ENCODE measurements around the gene GPATCH11. TPM values are rescaled to one million over a fixed set of nuclear protein-coding genes. Genes with fewer than 3 reads are reported as not detected.

Gene GPATCH11
- polyA plus RNA-seq, 2 of the 4 experiments (the other 2 are of a cell fraction) = 9.0 to 10.4 TPM

DNA sequence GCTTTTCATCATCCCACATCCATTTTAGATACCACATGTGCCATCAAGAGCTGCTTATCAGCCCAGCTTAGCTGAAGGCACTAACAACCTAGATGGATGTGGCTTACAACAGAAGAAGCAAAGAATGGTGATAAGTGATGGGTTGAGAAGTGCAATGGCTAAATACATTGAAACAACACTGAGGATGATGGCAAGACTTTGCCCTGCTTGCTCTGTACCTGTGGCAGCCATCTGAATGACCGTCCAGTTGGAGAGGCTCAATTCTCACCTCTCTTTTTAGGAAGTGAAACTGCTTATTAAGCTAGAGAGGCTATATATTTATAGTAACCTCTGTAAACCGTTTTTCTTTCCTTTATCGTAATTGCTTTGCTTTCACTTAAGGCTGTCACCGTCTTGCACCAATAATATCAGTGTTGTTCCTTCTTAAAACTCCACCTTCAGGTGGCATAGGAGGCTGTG is 5.7 kb downstream of the GPATCH11 start:
- FAIRE-seq (no peak), DNase-seq (ENCODE audit: low read depth in 1 of 2, low spot score in 1 of 2) (no peak), ATAC-seq (no peak)
- TF ChIP-seq EP300 (IDR thresholded peaks at IDR 0.05) (no peak), KDM5A (IDR thresholded peaks at IDR 0.05) (no peak), CEBPB (IDR thresholded peaks at IDR 0.05) (no peak), SREBF2 (IDR thresholded peaks at IDR 0.05) (no peak), RCOR1 (IDR thresholded peaks at IDR 0.05; ENCODE audit: low read depth, low read length) (no peak), NFE2L2 (conservative IDR thresholded peaks at IDR 0.05; ENCODE audit: low read length) (no peak), HMGXB4 (CRISPR knock-in tag; IDR thresholded peaks at IDR 0.05; ENCODE audit: borderline replicate concordance) (no peak), HES2 (IDR thresholded peaks at IDR 0.05) (no peak), FOXS1 (CRISPR knock-in tag; IDR thresholded peaks at IDR 0.05) (no peak), NPAS2 (CRISPR knock-in tag; IDR thresholded peaks at IDR 0.05; ENCODE audit: borderline replicate concordance) (no peak), CHD2 (IDR thresholded peaks at IDR 0.05; ENCODE audit: low read length, partially characterized antibody) (no peak), PBX3 (IDR thresholded peaks at IDR 0.05) (no peak)
- TF ChIP-seq, protein P1, sequence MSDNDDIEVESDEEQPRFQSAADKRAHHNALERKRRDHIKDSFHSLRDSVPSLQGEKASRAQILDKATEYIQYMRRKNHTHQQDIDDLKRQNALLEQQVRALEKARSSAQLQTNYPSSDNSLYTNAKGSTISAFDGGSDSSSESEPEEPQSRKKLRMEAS (IDR thresholded peaks at IDR 0.05) = no peak
- Histone ChIP-seq H3K27ac (no peak overlapping the region), H3K4me3 (no peak overlapping the region), H3K4me2 (no peak overlapping the region), H3K4me1 (peaks cover 8% of the 10 kb centered on the region; the same call in 2 of the 3 replicates), H3K9me3 (no peaks in the 10 kb centered on the region)
- WGBS (ENCODE audit: missing lambda C conversion rate) = 81% methylated on average over 4 of the region's 4 CpGs
- POLR2A ChIA-PET = no interaction called here
- CTCF ChIA-PET = no interaction called here

DNA sequence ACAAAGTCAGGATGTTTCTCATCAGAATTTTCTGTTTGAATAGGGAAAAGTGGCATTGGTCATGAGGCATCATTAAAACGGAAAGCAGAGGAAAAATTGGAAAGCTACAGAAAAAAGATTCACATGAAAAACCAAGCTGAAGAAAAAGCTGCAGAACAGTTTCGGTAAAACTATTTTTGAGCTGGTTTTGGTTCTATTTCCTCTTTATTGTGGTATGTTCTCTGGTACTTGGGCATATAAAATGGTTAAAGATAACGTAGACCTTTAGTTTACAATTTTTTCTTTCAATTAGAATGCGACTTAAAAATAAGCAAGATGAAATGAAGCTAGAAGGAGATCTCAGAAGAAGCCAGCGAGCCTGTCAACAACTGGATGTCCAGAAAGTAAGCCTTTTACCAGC is 7.6 kb downstream of the GPATCH11 start:
- no peak overlapping the region for H3K27ac ChIP-seq
- H3K4me3 ChIP-seq = no peak overlapping the region
- H3K4me1 ChIP-seq = no peaks in the 10 kb centered on the region
- TF ChIP-seq HOXA7 (CRISPR knock-in tag; IDR thresholded peaks at IDR 0.05) (no peak), HOXB13 (CRISPR knock-in tag; IDR thresholded peaks at IDR 0.05; ENCODE audit: low read depth) (no peak), NR3C1 (IDR thresholded peaks at IDR 0.05) (no peak), HOXB5 (CRISPR knock-in tag; IDR thresholded peaks at IDR 0.05) (no peak), ZNF302 (CRISPR knock-in tag; IDR thresholded peaks at IDR 0.05) (no peak), RCOR1 (IDR thresholded peaks at IDR 0.05; ENCODE audit: low read depth, low read length) (no peak), ZFP36 (IDR thresholded peaks at IDR 0.05; ENCODE audit: borderline replicate concordance, partially characterized antibody) (no peak), NPAS2 (CRISPR knock-in tag; IDR thresholded peaks at IDR 0.05; ENCODE audit: borderline replicate concordance) (no peak), RAD21 (conservative IDR thresholded peaks at IDR 0.05 in 1 of 2, IDR thresholded peaks at IDR 0.05 in 1 of 2) (no peak), SREBF2 (IDR thresholded peaks at IDR 0.05) (no peak), EHF (CRISPR knock-in tag; IDR thresholded peaks at IDR 0.05) (no peak), MAFK (IDR thresholded peaks at IDR 0.05; ENCODE audit: partially characterized antibody) (no peak), TP53 (CRISPR knock-in tag; IDR thresholded peaks at IDR 0.05) (no peak)
- TF ChIP-seq, protein P2, sequence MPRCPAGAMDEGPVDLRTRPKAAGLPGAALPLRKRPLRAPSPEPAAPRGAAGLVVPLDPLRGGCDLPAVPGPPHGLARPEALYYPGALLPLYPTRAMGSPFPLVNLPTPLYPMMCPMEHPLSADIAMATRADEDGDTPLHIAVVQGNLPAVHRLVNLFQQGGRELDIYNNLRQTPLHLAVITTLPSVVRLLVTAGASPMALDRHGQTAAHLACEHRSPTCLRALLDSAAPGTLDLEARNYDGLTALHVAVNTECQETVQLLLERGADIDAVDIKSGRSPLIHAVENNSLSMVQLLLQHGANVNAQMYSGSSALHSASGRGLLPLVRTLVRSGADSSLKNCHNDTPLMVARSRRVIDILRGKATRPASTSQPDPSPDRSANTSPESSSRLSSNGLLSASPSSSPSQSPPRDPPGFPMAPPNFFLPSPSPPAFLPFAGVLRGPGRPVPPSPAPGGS (IDR thresholded peaks at IDR 0.05) = no peak
- TF ChIP-seq, protein P3, sequence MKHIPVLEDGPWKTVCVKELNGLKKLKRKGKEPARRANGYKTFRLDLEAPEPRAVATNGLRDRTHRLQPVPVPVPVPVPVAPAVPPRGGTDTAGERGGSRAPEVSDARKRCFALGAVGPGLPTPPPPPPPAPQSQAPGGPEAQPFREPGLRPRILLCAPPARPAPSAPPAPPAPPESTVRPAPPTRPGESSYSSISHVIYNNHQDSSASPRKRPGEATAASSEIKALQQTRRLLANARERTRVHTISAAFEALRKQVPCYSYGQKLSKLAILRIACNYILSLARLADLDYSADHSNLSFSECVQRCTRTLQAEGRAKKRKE (CRISPR knock-in tag; IDR thresholded peaks at IDR 0.05; ENCODE audit: low read depth) = no peak
- WGBS (ENCODE audit: missing lambda C conversion rate) = 84% methylated on average over 5 of the region's 5 CpGs
- H3K4me2 ChIP-seq = no peak overlapping the region
- no peak for DNase-seq (ENCODE audit: low read depth in 1 of 2, low spot score in 1 of 2)
- CTCF ChIA-PET = interaction anchor here (1.4 kb wide), 1 partner anchor 15 kb away, joined by 3 read pairs; no protein-coding TSS in a partner anchor
- no peak for FAIRE-seq
- H3K9me3 ChIP-seq = no peaks in the 10 kb centered on the region
- ATAC-seq = no peak
- POLR2A ChIA-PET = no interaction called here

All from A549 (cell line).